HG02981 (cell line): ENCODE results near the gene CLEC12A.

Experiments
- ATAC-seq: cut with Tn5 transposase; IDR thresholded peaks from one replicate; pipeline ENCODE4 v1.9.1; 2021; ENCODE audit warnings: mild to moderate bottlenecking, moderate library complexity; ENCODE audit not compliant: unreplicated experiment

Gene CLEC12A

GRCh38 chr12:10031771-10032175 is 60.6 kb downstream of the CLEC12A start:
- ATAC-seq: no peak

- ATAC-seq: no peak
Observed at GRCh38 chr12:10033783-10034545, 62.8 kb downstream of the CLEC12A start.
